GM23338 (cell line): ENCODE results near the gene IER2. TPM values are rescaled to one million over a fixed set of nuclear protein-coding genes. Genes with fewer than 3 reads are reported as not detected.

Experiments used
- ATAC-seq: fragments of 200-7000 bp; cut with Tn5 transposase; 3 replicates; pipeline ENCODE4 v1.9.1; 2020
- DNase-seq: peaks from one replicate; pipeline ENCODE4 v3.0.0-alpha.2; 2015; ENCODE audit warnings: low spot score
- H2AFZ ChIP-seq: fragments of 200-600 bp; sonication (generic); 2 replicates; pipeline ENCODE4 v1.8.0; 2016; ENCODE audit warnings: antibody characterized with exemption, mild to moderate bottlenecking, moderate library complexity
- H3F3A ChIP-seq: fragments of 200-600 bp; sonication (generic); replicated peaks from 2 replicates; pipeline ENCODE4 v1.8.0; 2017; ENCODE audit warnings: antibody characterized with exemption, mixed run types, low read depth
- H3K27ac ChIP-seq: fragments of 200-600 bp; sonication (generic); 2 replicates; pipeline ENCODE4 v1.6.1; 2016; ENCODE audit warnings: low read depth
- H3K27me3 ChIP-seq: fragments of 200-600 bp; sonication (generic); 2 replicates; pipeline ENCODE4 v1.8.0; 2016; ENCODE audit warnings: mild to moderate bottlenecking, mixed run types, moderate library complexity; ENCODE audit not compliant: insufficient read depth
- H3K36me3 ChIP-seq: fragments of 200-600 bp; sonication (generic); 2 replicates; pipeline ENCODE4 v1.8.0; 2016; ENCODE audit warnings: mild to moderate bottlenecking; ENCODE audit not compliant: insufficient read depth
- H3K4me1 ChIP-seq: fragments of 200-600 bp; sonication (generic); 2 replicates; pipeline ENCODE4 v1.8.0; 2016; ENCODE audit warnings: mild to moderate bottlenecking, moderate library complexity; ENCODE audit not compliant: insufficient read depth
- H3K4me2 ChIP-seq: fragments of 200-600 bp; sonication (generic); 2 replicates; pipeline ENCODE4 v1.7.1; 2017; ENCODE audit warnings: mixed run types
- H3K4me3 ChIP-seq: fragments of 200-600 bp; sonication (generic); 2 replicates; pipeline ENCODE4 v1.6.1; 2016; ENCODE audit warnings: mixed run types
- H3K79me2 ChIP-seq: fragments of 200-600 bp; sonication (generic); replicated peaks from 2 replicates; pipeline ENCODE4 v1.8.0; 2017; ENCODE audit warnings: mild to moderate bottlenecking; ENCODE audit not compliant: insufficient read depth
- H3K9me2 ChIP-seq: fragments of 200-600 bp; sonication (generic); 2 replicates; pipeline ENCODE4 v1.8.0; 2017; ENCODE audit not compliant: insufficient read depth
- H4K20me1 ChIP-seq: fragments of 200-600 bp; sonication (generic); replicated peaks from 2 replicates; pipeline ENCODE4 v1.8.0; 2017; ENCODE audit warnings: mild to moderate bottlenecking; ENCODE audit not compliant: insufficient read depth
- H3K27ac Mint-ChIP-seq: 2 replicates; pipeline ENCODE4 v1.8.0; 2020; ENCODE audit warnings: inconsistent platforms, mild to moderate bottlenecking, moderate library complexity, mixed read lengths
- H3K27me3 Mint-ChIP-seq: 3 replicates; pipeline ENCODE4 v1.8.0; 2022; ENCODE audit warnings: low read depth, mild to moderate bottlenecking, moderate library complexity, mixed read lengths, inconsistent platforms; ENCODE audit not compliant: insufficient read depth, poor library complexity
- H3K36me3 Mint-ChIP-seq: 3 replicates; pipeline ENCODE4 v1.8.0; 2021; ENCODE audit warnings: low read depth, mild to moderate bottlenecking, inconsistent platforms, moderate library complexity, mixed read lengths
- H3K4me1 Mint-ChIP-seq: 3 replicates; pipeline ENCODE4 v1.8.0; 2020; ENCODE audit warnings: mild to moderate bottlenecking, inconsistent platforms, mixed read lengths
- H3K4me3 Mint-ChIP-seq: 3 replicates; pipeline ENCODE4 v1.8.0; 2021; ENCODE audit warnings: moderate library complexity, mild to moderate bottlenecking, inconsistent platforms, mixed read lengths
- H3K9me3 Mint-ChIP-seq: 3 replicates; pipeline ENCODE4 v1.8.0; 2020; ENCODE audit warnings: moderate library complexity, mild to moderate bottlenecking, inconsistent platforms, mixed read lengths
- CREB1 ChIP-seq: fragments of 250-450 bp; sonication (Bioruptor Pico); IDR thresholded peaks from 2 replicates; pipeline ENCODE4 v1.5.0; 2020; ENCODE audit warnings: low read depth, mild to moderate bottlenecking, moderate library complexity
- CTCF ChIP-seq, 2 experiments: fragments of 200-600 bp in 1 of 2; sonication (generic) in 1 of 2; conservative IDR thresholded peaks; 2 replicates each; pipeline versions ENCODE4 v1.5.1 to v1.6.1; 2016 to 2017; ENCODE audit warnings: antibody characterized with exemption in 2 of 2, low read depth in 2 of 2, mild to moderate bottlenecking in 2 of 2, moderate library complexity in 1 of 2
- ETS1 ChIP-seq: IDR thresholded peaks from 2 replicates; pipeline ENCODE4 v1.6.1; 2016; ENCODE audit warnings: antibody characterized with exemption
- EZH2 ChIP-seq: fragments of 200-600 bp; sonication (generic); IDR thresholded peaks from one replicate; pipeline ENCODE4 v1.8.0; 2017; ENCODE audit warnings: antibody characterized with exemption, mild to moderate bottlenecking, low read depth; ENCODE audit not compliant: unreplicated experiment
- EZH2phosphoT487 ChIP-seq: fragments of 200-600 bp; sonication (generic); IDR thresholded peaks from one replicate; pipeline ENCODE4 v1.8.1; 2018; ENCODE audit warnings: antibody characterized with exemption; ENCODE audit not compliant: unreplicated experiment
- NANOG ChIP-seq: IDR thresholded peaks from 2 replicates; pipeline ENCODE4 v1.6.1; 2016; ENCODE audit warnings: antibody characterized with exemption, borderline replicate concordance
- POLR2AphosphoS5 ChIP-seq: IDR thresholded peaks from 2 replicates; pipeline ENCODE4 v1.6.1; 2016; ENCODE audit warnings: antibody characterized with exemption, low read depth
- REST ChIP-seq: IDR thresholded peaks from one replicate; pipeline ENCODE4 v1.6.1; 2018; ENCODE audit warnings: antibody characterized with exemption; ENCODE audit not compliant: unreplicated experiment
- STAT1 ChIP-seq: IDR thresholded peaks from one replicate; pipeline ENCODE4 v1.6.1; 2016; ENCODE audit warnings: antibody characterized with exemption; ENCODE audit not compliant: unreplicated experiment
- ZNF114 ChIP-seq: fragments of 250-450 bp; sonication (Bioruptor Pico); IDR thresholded peaks from 2 replicates; pipeline ENCODE4 v1.5.0; 2020; ENCODE audit warnings: mild to moderate bottlenecking, moderate library complexity
- ZNF462 ChIP-seq: fragments of 250-450 bp; sonication (Bioruptor Pico); IDR thresholded peaks from 2 replicates; pipeline ENCODE4 v1.5.0; 2020; ENCODE audit warnings: mild to moderate bottlenecking, moderate library complexity
- polyA plus RNA-seq: library from polyadenylated mRNA; unstranded; fragments of >200 nt; fragmentation: Nextera tagmentation; extraction: Ambion mirVana; gene quantifications from 2 replicates; pipeline ENCODE4 v1.2.1, GENCODE V29; 2016
- total RNA-seq: library from RNA; depleted of rRNA; stranded (reverse); fragments of >200 nt; shearing (Covaris generic); gene quantifications from 2 replicates; pipeline ENCODE4 v1.2.3, GENCODE V29; 2014

The IER2 gene
- total and polyA plus RNA-seq, 2 experiments from 2014 or later: 124 to 191 TPM

GRCh38 chr19:13127811-13128575, 22.2 kb upstream of the IER2 start (continued):
- TF ChIP-seq CREB1 (CRISPR knock-in tag) (no peak), NANOG (no peak), CTCF (conservative IDR thresholded peaks at IDR 0.05; ENCODE audit: low read depth in 2 of 2) (no peak), POLR2AphosphoS5 (no peak), ZNF114 (CRISPR knock-in tag) (no peak)

GRCh38 chr19:13128583-13128982, 21.6 kb upstream of the IER2 start:
- Mint-ChIP-seq H3K27me3 (peaks cover 9% of the 10 kb centered on the region), H3K9me3 (no peaks in the 10 kb centered on the region), H3K4me1 (peaks cover 5% of the 10 kb centered on the region; the same call in 2 of the 3 replicates), H3K36me3 (peaks cover 31% of the 10 kb centered on the region), H3K4me3 (no peak overlapping the region), H3K27ac (no peak overlapping the region)
- Histone ChIP-seq H3K4me2 (no peak overlapping the region), H3K4me1 (no peaks in the 10 kb centered on the region), H3K27me3 (no peaks in the 10 kb centered on the region), H3K27ac (no peak overlapping the region), H3K79me2 (peaks cover 100% of the 10 kb centered on the region), H3K4me3 (no peak overlapping the region), H2AFZ (no peak overlapping the region), H4K20me1 (peaks cover 93% of the 10 kb centered on the region), H3F3A (no peaks in the 10 kb centered on the region), H3K36me3 (no peaks in the 10 kb centered on the region), H3K9me2 (no peaks in the 10 kb centered on the region)
- ATAC-seq: no peak
- no peak for DNase-seq
- TF ChIP-seq EZH2: no peak
- TF ChIP-seq NANOG: no peak
- TF ChIP-seq EZH2phosphoT487: no peak
- TF ChIP-seq ZNF114 (CRISPR knock-in tag): no peak
- no peak for TF ChIP-seq REST
- TF ChIP-seq POLR2AphosphoS5: no peak
- TF ChIP-seq ZNF462: no peak
- no peak for TF ChIP-seq STAT1
- TF ChIP-seq ETS1: no peak
- TF ChIP-seq CREB1 (CRISPR knock-in tag): no peak
